ENCODE data around the gene CYCS.
A peak's percentile ranks its signal among the peaks of the same experiment; 100 is the strongest.

Gene CYCS

DNA sequence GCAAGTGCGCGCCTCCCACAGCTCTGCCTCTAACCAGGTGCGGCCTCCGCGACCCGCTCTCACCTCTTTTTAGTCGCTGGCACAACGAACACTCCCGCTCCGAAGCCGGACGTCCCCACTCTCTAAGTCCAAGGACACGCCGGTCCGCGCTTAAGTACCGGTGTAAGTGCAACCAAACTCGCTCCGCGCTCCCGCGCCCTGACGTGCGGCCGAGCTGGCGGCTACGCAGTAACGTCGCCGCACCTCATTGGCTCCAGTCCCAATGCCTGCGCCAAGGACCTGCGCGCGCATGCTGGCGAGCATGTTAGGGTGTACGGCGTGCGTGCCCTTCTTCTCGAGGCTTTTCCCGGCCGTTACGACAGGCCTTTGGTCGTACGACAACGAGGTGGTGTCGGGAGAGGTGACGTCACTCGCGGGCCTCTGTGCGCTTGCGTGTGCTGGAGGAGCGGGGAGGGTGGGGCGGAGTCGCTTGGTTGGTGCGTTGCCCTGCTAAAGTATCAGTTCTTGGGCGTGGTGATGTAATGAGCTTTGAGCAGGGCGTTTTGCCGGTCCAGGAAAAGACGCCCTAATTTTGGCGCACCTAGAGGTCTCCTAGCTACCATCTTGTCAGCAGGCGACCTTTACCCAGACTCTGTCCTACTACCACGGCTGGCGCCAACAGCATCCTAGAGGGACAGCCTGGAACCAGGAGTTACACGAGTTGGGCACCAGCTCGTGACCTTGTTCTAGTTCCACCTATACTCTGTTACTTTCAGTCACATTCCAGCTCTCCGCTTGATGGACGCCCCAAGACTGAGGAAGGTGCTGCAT lies at the start of gene CYCS:
Gene CYCS, minus strand, starts transcription at position 124 of the 810 bp plus-strand sequence. CDS start 1,141 bp downstream, outside the sequence.
- peak; percentile 98 for DNase-seq

DNA sequence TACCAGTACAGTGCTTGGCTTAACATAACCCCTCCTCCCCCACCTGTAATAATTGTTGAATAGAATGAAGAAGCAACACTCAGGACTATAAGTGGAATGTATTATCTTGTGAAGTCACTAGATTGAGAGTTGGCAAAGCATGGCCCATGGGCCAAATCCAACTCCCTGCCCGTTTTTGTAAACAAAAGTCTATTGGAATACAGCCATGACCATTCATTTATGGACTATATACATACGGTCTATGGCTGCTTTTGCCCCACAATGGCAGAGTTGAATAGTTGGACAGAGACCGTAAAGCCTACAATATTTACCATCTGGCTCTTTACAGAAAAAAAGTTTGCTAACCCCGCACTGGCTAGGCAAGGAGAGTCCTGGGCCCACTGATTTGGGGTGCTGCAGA lies 48.1 kb upstream of the CYCS start:
- no peak for DNase-seq

DNA sequence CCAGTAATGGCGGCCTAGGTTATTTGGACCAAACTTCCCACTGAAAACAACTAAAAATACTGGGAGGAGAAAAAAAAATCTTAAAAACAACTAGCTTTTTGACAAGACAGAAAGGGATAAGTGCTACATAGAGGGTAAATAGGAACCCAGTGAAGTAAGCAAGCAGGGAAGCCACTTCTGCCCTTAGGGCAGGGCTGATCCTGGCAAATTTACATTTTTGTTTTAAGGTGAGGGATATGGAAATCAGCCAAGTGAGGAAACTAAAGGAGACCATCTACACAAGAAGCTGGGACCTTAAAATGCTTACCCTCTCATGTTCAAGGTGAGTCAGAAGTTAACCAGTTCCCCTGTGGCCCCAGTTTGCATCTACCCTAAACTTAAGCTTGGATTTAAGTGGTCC lies 46.5 kb upstream of the CYCS start:
- no peak for DNase-seq

DNA sequence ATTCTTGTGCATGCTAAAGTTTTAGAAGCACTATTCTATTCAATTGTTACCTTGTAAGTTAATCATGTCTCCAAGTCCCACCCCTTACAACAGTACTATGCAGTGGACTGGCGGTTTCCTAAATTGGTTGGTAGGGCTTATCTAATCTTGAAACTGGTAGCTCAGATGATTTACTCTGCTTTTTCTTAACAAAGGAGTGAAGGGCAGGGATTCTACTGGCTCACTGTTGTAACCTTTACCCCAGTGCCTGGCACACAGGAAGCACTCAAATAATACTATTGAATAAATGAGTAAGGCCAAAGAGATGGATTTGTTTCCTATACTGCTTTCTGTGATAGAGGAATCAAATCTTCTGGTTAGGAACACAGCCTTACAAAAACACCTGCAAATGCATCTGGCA lies 46.0 kb upstream of the CYCS start:
- DNase-seq = no peak

DNA sequence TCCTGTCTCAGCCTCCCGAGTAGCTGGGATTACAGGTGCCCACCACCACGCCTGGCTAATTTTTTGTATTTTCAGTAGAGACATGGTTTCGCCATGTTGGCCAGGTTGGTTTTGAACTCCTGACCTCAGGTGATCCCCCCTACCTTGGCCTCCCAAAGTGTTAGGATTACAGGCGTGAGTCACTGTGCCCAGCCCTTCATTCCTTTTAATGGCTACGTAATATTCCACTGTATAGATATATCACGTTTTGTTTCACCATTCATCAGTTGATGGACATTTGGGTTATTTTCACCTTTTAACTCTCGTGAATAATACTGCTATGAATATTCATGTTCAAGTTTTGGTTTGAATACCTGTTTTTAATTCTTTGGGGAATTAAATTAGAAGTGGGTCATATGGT lies 44.6 kb upstream of the CYCS start:
- no peak for DNase-seq

DNA sequence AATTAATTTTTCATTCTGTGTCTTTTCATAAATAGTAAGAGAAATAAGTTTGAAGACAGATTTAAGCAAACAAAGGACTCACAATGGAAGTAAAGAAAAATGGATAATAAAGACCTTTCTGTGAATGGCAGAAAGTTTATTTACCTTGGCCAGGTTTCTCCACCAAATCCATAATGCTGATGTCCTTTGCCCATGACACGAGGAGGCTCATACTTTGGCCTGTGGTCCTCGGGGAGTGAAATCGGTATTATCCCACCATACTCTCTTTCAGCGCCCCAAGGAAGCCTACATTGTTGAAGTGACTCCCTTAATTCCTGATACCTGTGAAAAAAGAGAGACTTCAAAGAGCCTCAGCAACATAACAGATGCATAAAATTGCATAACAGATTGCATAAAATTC lies 43.1 kb upstream of the CYCS start:
- DNase-seq = no peak

DNA sequence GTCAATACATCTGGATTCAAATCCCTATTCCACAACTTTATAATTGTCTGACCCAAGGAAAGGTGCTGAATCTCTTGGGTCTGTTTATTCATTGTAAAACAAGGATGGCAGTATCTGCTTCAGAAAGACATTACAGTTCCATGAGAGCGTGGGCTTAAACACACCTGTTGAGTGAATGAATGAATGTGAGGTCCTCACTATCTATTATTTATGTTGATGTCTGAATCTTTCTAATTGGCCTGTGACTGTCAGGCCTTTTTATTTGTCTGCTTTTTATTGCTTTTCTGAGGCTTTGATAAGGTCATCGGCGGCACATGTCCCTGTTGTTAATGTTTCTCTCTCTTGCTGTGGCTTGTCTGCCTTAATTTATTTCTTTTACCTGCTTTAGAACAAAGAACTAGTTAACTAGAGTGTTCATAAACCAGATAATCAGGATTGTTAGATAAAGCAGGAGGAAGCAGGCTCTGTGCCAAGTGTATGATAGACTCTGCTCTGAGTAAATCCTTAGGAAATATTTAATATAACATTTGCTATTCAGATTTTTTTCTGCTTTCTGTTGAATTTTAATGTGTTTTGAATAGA lies 42.3 kb upstream of the CYCS start:
- no peak for DNase-seq

DNA sequence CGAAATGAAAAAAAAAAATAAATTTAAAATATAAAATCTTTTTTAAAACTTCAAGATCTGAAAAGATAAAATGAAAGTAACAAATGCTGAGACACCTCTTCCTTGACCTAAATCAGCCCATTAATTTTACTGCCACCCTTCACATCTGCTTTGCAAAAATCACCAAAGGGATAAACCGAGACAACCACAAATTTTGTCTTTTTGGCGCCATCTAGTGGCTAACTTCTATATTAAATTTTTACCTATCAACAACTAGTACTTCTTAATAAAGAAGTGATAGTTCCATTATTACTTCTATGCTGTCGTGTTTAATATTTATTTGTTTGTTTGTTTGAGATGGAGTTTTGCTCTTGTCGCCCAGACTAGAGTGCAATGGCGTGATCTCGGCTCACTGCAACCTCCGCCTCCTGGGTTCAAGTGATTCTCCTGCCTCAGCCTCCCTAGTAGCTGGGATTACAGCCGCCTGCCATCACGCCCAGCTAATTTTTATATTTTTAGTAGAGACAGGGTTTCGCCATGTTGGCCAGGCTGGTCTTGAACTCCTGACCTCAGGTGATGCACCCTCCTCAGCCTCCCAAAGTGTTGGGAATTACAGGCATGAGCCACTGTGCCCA lies 35.0 kb upstream of the CYCS start:
- DNase-seq = peak; percentile 81

DNA sequence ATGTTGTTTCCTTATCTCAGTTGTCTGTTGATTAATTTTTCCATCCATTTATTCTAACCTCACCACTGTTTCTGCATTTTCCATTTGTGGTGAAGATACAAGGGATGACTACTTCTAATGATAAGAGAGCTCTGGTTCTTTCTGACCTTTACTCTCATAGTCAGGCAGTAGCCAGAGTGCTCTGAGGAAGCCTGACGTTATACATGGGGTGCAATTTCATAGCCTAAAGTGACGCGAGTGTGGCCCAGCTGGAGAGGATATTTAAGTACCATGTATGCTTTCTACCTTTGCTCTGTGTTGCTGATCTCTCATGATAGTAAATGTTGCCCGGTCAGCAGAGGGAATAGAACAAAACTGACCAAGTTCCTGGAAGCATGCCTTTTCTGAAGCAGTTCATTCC lies 33.9 kb upstream of the CYCS start:
- no peak for DNase-seq

DNA sequence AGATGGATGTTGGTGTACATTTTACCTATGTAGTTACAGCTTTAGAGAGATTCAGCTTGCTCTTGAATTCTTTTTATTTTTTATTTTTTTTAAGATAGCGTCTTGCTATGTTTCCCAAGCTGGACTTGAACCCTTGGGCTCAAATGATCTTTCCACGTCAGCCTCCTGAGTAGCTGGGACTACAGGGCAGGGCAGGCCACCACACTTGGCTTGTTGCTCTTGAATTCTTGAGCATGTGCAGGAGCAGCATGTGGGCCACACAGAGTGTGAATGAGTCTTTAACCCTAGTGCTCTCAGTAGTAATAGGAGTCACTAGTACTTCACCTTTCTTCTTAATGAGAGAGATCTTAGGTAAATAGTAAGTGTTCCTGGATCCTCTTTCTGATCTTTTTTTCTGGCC lies 26.7 kb upstream of the CYCS start:
- DNase-seq = no peak

DNA sequence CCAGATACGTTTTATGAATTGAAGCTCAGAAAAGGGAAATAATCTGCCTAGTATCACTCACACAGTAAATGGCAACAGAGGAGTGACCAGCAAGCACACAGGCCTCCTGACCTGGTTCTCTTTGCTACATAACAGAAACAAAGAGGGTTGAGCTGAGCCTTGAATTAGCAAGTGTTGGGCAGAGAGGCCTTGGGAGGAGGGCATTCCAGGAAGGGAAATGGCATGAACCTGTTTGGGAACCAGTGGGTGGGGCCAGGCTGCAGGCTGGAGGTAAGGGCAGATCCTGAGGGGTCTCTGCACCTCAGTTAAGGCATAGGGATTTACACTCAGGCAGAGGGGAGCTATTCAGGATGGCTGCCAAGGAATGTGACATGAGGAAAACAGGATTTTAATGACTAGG lies 24.8 kb upstream of the CYCS start:
- no peak for DNase-seq

DNA sequence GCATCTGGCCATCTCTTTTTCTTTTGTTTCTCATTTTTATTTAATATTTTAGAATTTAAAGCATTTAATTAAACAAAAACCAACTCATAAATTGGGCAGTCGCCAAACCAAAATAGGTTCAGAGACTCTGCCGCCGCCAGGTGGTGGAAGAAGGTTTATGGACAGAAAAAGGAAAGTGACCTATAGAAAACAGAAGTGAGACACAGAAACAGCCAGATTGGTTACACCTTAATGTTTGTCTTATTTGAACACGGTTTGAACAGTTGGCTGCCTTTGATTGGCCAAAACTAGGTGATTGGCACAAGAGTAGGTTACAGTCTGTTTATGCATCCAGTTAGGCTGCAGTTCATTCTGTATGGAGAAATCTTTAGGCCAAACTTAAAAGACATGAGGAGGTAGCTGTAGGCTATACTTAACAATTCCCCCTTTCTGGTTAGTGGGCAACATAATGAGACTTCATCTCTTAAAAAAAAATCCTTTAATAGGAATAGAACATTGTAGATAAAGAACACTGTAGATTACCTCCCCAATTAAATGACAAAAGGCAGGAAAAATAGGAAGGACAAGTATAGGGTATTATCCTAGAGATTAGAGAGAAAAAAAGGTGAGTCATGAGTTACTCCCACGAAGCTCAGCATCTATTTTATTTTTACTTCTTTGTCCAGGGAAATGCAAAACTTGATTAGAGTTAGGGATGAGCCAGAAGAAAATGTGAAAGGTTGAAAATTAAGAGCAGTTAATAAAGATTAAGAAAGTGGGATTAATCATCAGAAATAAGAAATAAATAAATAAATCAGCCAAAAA lies 23.9 kb upstream of the CYCS start:
- no peak for DNase-seq

DNA sequence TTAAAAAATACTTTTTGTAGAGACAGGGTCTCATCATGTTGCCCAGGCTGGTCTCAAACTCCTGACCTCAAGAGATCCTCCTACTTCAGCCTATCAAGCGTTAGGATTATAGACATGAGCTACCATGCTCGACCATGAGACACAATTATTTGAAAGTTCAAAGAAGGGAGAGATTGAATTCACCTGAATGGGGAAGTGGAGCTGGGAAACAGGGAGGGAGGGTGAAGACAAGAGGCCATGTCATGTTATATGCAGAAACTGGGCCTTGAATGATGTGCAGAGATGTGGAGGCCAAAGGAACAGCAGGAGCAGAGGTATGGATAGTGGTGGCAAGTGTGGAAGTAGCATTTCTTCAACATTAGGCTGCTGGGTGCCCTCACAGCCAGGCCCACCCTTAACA lies 18.7 kb upstream of the CYCS start:
- no peak for DNase-seq

DNA sequence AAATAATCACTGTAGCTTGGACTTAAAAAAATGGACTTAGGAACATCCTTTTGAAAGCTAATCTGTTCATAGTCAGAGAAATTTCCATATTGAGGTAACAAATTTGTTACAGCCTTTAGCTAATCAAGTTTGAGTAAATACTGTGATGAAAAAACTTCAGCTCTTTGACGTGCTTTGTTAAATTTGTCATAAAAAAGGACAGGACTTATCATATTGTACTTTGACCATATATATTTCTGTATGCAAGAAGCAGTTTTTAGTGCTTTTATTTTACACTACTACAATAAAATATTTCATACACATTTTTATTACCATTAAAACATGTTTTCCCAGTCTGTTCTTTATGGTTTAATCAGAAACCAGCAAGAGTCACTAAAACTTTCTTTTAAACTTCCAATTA lies 14.5 kb upstream of the CYCS start:
- no peak for DNase-seq

DNA sequence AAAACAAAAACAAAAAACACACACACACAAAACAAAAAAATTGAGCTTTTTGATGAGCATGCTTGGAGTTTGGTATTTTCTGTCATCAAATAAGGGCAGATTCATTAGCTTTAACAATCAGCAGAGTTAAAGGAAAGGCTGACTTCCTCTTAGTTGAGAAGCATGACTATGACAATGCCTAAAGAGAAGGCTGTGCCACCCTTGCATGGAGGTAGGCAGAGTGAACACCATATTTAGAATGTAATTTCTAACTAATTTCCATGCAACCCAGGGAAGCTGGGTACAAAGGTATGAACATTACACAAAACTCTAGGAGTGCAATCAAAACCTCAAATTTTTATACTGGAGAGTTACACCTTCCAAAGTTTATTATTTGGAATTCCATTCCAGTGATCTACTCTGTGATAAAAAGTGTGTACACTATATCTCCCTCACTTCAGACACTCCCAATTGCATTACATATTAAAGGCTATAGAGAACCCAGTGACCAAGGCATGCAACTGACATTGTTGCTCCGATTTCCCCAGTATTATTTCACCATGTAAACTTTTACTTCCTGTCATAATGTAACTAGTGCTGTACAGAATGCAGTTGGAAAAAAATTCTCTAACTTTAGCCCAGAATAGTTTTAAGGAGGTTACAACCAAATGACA lies 9.4 kb upstream of the CYCS start:
- no peak for DNase-seq

DNA sequence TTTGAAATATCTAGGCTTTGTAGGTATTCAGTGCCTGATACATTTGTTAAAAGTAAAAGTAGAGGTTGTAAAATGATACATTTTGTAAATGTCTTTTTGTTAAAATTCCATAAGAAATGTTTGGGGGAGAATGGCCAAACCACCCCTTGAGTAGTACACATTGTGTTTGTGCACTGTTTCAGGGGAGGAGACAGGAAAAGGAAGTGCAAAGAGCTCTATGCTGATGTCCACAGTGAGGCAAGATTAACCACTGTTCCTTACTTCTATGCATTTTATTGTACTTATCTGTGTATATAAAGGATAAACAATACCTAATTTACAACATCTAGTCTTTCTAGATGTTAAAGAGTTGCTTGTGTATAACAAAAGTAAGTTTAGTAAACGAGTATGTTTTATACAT lies 7.4 kb upstream of the CYCS start:
- no peak for DNase-seq

DNA sequence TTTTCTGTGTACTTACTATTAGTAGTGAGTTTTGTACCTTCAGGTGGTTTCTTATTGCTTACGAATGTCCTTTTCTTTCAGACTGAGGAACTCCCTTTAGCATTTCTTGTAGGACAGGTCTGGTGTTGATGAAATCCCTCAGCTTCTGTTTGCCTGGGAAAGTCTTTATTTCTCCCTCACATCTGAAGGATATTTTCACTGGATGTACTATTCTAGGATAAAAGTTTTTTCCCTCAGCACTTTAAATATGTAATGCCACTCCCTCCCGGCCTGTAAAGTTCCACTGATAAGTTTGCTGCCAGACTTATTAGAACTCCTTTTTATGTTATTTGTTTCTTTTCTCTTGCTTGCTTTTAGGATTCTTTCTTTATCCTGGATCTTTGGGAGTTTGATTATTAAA lies 1.7 kb upstream of the CYCS start:
- DNase-seq = no peak

DNA sequence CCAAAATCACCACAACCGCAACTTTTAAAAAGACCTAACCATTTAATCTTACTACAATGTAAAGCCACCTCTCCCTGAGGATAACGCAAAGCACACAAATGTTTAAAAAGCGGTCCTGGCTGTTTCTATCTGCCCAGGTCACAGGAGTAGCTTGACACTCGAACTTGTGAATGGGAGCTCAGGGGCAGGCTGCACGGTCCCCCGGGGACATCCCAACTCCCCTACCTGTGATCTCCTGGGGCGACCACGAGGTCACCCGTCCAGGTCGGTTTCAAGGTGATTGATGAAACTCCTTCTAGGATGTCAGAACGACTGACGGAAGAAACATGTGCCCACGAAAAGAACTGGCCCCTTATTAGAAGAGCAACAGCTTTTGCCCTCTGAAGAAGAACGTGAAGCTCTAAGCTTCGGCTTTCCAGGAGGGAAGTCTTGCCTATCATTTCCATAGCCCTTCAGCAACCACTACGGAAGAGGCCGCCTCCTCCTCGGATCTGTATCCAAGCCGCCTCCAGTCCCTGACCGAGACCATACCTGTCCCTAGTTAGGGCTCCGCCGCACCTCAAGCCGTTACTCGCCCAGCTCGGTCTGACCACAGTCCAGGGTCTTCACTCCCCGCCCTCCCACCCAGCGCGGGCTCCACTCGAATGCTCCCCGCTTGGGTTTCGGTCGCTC lies 459 bp downstream of the CYCS start:
- DNase-seq = no peak

DNA sequence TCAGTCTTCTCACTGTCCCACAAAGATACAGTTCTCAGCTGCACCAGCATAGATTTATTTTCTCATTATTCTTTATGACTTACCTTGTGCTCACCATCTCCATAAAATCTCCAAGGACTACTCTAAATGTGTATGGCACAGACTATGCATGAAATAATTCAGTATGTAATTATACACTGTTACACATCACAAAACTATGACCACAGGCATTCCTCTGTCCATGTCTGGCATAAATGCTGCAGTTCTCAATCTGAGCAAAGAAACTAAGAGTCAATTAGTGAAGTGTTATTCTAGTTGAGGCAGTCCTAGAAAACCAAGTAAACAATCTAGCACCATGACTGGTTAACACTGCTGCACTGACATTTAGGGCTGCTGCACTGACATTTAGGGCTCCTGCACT lies 2.7 kb downstream of the CYCS start:
- DNase-seq = no peak

DNA sequence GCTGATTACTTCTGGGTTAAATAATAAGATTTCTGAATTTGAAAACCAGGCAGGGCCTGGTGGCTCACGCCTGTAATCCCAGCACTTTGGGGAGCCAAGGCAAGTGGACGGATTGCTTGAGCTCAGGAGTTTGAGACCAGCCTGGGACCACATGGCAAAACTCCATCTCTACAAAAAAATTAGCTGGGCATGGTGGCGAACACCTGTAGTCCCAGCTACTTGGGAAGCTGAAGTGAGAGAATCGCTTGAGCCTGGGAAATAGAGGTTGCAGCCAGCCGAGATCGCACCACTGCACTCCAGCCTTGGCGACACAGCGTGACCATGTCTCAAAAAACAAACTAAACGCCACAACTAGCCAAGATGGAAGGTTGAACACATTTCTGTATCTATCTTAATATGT lies 3.5 kb downstream of the CYCS start:
- DNase-seq = no peak

DNA sequence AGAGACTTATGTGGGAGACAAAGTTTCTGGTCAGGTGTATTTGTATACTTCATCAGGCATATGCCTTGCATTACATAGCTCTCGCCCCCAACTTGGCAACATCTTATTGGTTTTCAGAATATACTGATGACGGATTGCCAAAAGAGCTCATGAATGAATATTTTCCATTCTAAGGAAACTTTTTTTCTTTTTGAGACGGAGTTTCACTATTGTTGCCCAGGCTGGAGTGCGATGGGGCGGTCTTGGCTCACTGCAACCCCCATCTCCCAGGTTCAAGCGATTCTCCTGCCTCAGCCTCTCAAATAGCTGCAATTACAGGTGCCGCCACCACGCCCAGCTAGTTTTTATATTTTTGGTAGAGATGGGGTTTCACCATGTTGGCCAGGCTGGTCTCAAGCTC lies 6.0 kb downstream of the CYCS start:
- no peak for DNase-seq

DNA sequence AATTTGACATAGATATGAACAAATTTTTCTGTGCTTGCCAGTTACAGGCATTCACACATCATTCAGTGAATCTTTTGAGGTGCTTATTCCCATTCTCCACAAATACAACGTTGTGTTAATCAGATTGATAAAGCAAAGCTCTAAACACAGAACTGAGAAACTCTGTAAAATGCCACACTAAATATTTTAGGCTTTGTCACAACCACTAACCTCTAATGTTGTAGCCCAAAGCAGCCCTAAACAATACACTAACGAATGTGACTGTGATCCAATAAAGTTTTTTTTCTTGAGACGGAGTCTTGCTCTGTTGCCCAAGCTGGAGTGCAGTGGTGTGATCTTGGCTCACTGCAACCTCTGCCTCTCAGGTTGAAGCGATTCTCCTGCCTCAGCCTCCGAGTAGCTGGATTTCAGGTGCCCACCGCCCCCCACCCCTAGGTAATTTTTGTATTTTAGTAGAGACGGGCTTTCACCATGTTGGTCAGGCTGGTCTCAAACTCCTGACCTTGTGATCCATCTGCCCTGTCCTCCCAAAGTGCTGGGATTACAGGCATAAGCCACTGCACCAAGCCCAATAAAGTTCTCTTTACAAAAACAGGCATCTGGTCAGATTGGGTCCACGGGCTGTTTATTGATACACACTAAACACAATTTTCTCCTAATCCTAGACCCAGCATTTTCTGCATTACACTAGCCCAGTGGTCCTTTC lies 6.9 kb downstream of the CYCS start:
- no peak for DNase-seq

Measured in NCI-H1694 (cell line).